HEK293 (cell line): ENCODE data around the gene PHACTR1.

ENCODE experiments used
- PATZ1 ChIP-seq: fragments of 450-650 bp; formaldehyde crosslinking; IDR thresholded peaks from 2 replicates; pipeline ENCODE4 v1.5.1; 2016; ENCODE audit warnings: missing biosample characterization, missing genetic modification characterization
- PRDM4 ChIP-seq: fragments of 450-650 bp; formaldehyde crosslinking; IDR thresholded peaks from 2 replicates; pipeline ENCODE4 v1.5.1; 2017; ENCODE audit warnings: missing biosample characterization, missing genetic modification characterization
- REST ChIP-seq: fragments of 450-650 bp; formaldehyde crosslinking; IDR thresholded peaks from 2 replicates; pipeline ENCODE4 v1.5.1; 2016; ENCODE audit warnings: missing biosample characterization, missing genetic modification characterization
- SETDB1 ChIP-seq: IDR thresholded peaks from one replicate; pipeline ENCODE4 v1.6.1; 2017; ENCODE audit warnings: mild to moderate bottlenecking, low read length, moderate library complexity, mixed read lengths; ENCODE audit not compliant: insufficient read length
- SP7 ChIP-seq: fragments of 450-650 bp; formaldehyde crosslinking; IDR thresholded peaks from 2 replicates; pipeline ENCODE4 v1.5.1; 2016; ENCODE audit warnings: missing biosample characterization, missing genetic modification characterization
- WT1 ChIP-seq: fragments of 450-650 bp; formaldehyde crosslinking; IDR thresholded peaks from 2 replicates; pipeline ENCODE4 v1.5.1; 2016; ENCODE audit warnings: missing biosample characterization, missing genetic modification characterization
- YY2 ChIP-seq: fragments of 450-650 bp; formaldehyde crosslinking; IDR thresholded peaks from 2 replicates; pipeline ENCODE4 v1.5.1; 2016; ENCODE audit warnings: missing biosample characterization, missing genetic modification characterization
- ZBTB10 ChIP-seq: fragments of 450-650 bp; formaldehyde crosslinking; IDR thresholded peaks from 2 replicates; pipeline ENCODE4 v1.5.1; 2016; ENCODE audit warnings: missing biosample characterization, missing genetic modification characterization
- ZBTB44 ChIP-seq: fragments of 450-650 bp; IDR thresholded peaks from 2 replicates; pipeline ENCODE4 v1.5.1; 2018; ENCODE audit warnings: missing biosample characterization, mild to moderate bottlenecking, missing genetic modification characterization
- ZEB2 ChIP-seq: fragments of 450-650 bp; formaldehyde crosslinking; IDR thresholded peaks from 2 replicates; pipeline ENCODE4 v1.5.1; 2016; ENCODE audit warnings: missing biosample characterization, missing genetic modification characterization
- ZFP3 ChIP-seq: fragments of 450-650 bp; formaldehyde crosslinking; IDR thresholded peaks from 2 replicates; pipeline ENCODE4 v1.5.1; 2016; ENCODE audit warnings: low read depth, missing biosample characterization, missing genetic modification characterization
- ZFP69B ChIP-seq: fragments of 450-650 bp; formaldehyde crosslinking; IDR thresholded peaks from 2 replicates; pipeline ENCODE4 v1.5.1; 2016; ENCODE audit warnings: missing biosample characterization, missing genetic modification characterization
- ZNF10 ChIP-seq: fragments of 450-650 bp; formaldehyde crosslinking; IDR thresholded peaks from 2 replicates; pipeline ENCODE4 v1.5.1; 2017; ENCODE audit warnings: missing biosample characterization, missing genetic modification characterization
- ZNF112 ChIP-seq: fragments of 450-650 bp; formaldehyde crosslinking; IDR thresholded peaks from 2 replicates; pipeline ENCODE4 v1.5.0; 2017; ENCODE audit warnings: missing biosample characterization, missing genetic modification characterization
- ZNF132 ChIP-seq: fragments of 450-650 bp; formaldehyde crosslinking; IDR thresholded peaks from 2 replicates; pipeline ENCODE4 v1.5.1; 2017; ENCODE audit warnings: missing biosample characterization, missing genetic modification characterization, borderline replicate concordance
- ZNF133 ChIP-seq: fragments of 450-650 bp; formaldehyde crosslinking; IDR thresholded peaks from 2 replicates; pipeline ENCODE4 v1.5.1; 2016; ENCODE audit warnings: missing biosample characterization, missing genetic modification characterization
- ZNF148 ChIP-seq: fragments of 450-650 bp; formaldehyde crosslinking; IDR thresholded peaks from 2 replicates; pipeline ENCODE4 v1.5.0; 2017; ENCODE audit warnings: missing biosample characterization, missing genetic modification characterization, borderline replicate concordance
- ZNF157 ChIP-seq: fragments of 450-650 bp; formaldehyde crosslinking; IDR thresholded peaks from 2 replicates; pipeline ENCODE4 v1.5.1; 2016; ENCODE audit warnings: missing biosample characterization, missing genetic modification characterization
- ZNF274 ChIP-seq, 2 experiments: fragments of 200-500 bp in 1 of 2; fragments of 450-650 bp in 1 of 2; sonication (Bioruptor generic) in 1 of 2; formaldehyde crosslinking in 1 of 2; IDR thresholded peaks; 2 replicates each; pipeline versions ENCODE4 v1.5.1 to v1.6.1; 2014 to 2016; ENCODE audit warnings: borderline replicate concordance in 1 of 2, inconsistent platforms in 1 of 2, low read length in 1 of 2, missing biosample characterization in 1 of 2, missing genetic modification characterization in 1 of 2
- ZNF292 ChIP-seq: fragments of 450-650 bp; formaldehyde crosslinking; IDR thresholded peaks from 2 replicates; pipeline ENCODE4 v1.5.1; 2016; ENCODE audit warnings: low read depth, missing biosample characterization, missing genetic modification characterization, borderline replicate concordance
- ZNF311 ChIP-seq: fragments of 450-650 bp; formaldehyde crosslinking; IDR thresholded peaks from 2 replicates; pipeline ENCODE4 v1.5.1; 2017; ENCODE audit warnings: missing biosample characterization, missing genetic modification characterization, borderline replicate concordance
- ZNF362 ChIP-seq: fragments of 450-650 bp; formaldehyde crosslinking; IDR thresholded peaks from 2 replicates; pipeline ENCODE4 v1.5.1; 2016; ENCODE audit warnings: missing biosample characterization, missing genetic modification characterization
- ZNF626 ChIP-seq: fragments of 450-650 bp; sonication (Bioruptor Pico); formaldehyde crosslinking; IDR thresholded peaks from 2 replicates; pipeline ENCODE4 v1.5.1; 2018; ENCODE audit warnings: missing biosample characterization, missing genetic modification characterization, inconsistent platforms
- ZNF785 ChIP-seq: fragments of 450-650 bp; formaldehyde crosslinking; IDR thresholded peaks from 2 replicates; pipeline ENCODE4 v1.5.1; 2016; ENCODE audit warnings: missing biosample characterization, missing genetic modification characterization

The PHACTR1 gene

GRCh38 chr6:12815089-12815488 is 98.5 kb downstream of the PHACTR1 start (continued):
- TF ChIP-seq PRDM4 (tag by site-specific recombination) (peak; percentile 64), ZNF362 (tag by site-specific recombination) (no peak), ZNF112 (tag by site-specific recombination) (no peak), REST (tag by site-specific recombination) (no peak), ZFP3 (tag by site-specific recombination) (no peak), ZNF10 (tag by site-specific recombination) (no peak), ZNF148 (tag by site-specific recombination) (no peak), ZNF626 (tag by site-specific recombination) (no peak), ZFP69B (tag by site-specific recombination) (no peak), PATZ1 (tag by site-specific recombination) (no peak), ZBTB10 (tag by site-specific recombination) (no peak), YY2 (tag by site-specific recombination) (no peak), ZNF132 (tag by site-specific recombination) (no peak), ZNF274 (IDR thresholded peaks at IDR 0.05; ENCODE audit: low read length) (no peak), ZNF274 (tag by site-specific recombination; IDR thresholded peaks at IDR 0.05; ENCODE audit: borderline replicate concordance) (no peak), WT1 (tag by site-specific recombination) (peak; percentile 88), ZEB2 (tag by site-specific recombination) (no peak), SP7 (tag by site-specific recombination) (no peak), ZBTB44 (tag by site-specific recombination) (0 out of 2 replicates have a peak, but pooled peaks have one; percentile 35), ZNF785 (tag by site-specific recombination) (no peak), ZNF311 (tag by site-specific recombination) (no peak), ZNF292 (tag by site-specific recombination) (no peak), ZNF157 (tag by site-specific recombination) (no peak), SETDB1 (no peak), ZNF133 (tag by site-specific recombination) (no peak)
